Liver (tissue), 9 donors: Measurements from ENCODE around the gene RAET1E. TPM values are rescaled to one million over a fixed set of nuclear protein-coding genes. Genes with fewer than 3 reads are reported as not detected.

Source experiments
- DNase-seq: peaks from one replicate; pipeline ENCODE4 v3.0.0-alpha.2; 2017; ENCODE audit warnings: low spot score
- H3K27ac ChIP-seq, 2 donors: one replicate each; pipeline ENCODE4 v1.7.0; 2013; ENCODE audit warnings: inconsistent platforms in 2 of 2, low read length in 2 of 2, control low read depth in 1 of 2, low read depth in 1 of 2, mild to moderate bottlenecking in 1 of 2
- H3K27me3 ChIP-seq, 4 donors: one replicate each; pipeline versions ENCODE4 v1.6.1 to v1.7.0; 2013; ENCODE audit warnings: low read length in 3 of 4, inconsistent platforms in 1 of 4, mild to moderate bottlenecking in 1 of 4, moderate library complexity in 1 of 4; ENCODE audit not compliant: control insufficient read depth in 4 of 4, insufficient read depth in 4 of 4
- H3K36me3 ChIP-seq, 4 donors: one replicate each; pipeline versions ENCODE4 v1.6.1 to v1.7.0; 2013; ENCODE audit warnings: low read length in 3 of 4, mild to moderate bottlenecking in 3 of 4, low read depth in 1 of 4, moderate library complexity in 1 of 4; ENCODE audit not compliant: control insufficient read depth in 4 of 4, insufficient read depth in 3 of 4
- H3K4me1 ChIP-seq, 4 donors: one replicate each; pipeline versions ENCODE4 v1.6.1 to v1.7.0; 2013; ENCODE audit warnings: low read length in 3 of 4, mild to moderate bottlenecking in 3 of 4, moderate library complexity in 1 of 4; ENCODE audit not compliant: control insufficient read depth in 4 of 4, insufficient read depth in 4 of 4
- H3K4me3 ChIP-seq, 3 donors: one replicate each; pipeline versions ENCODE4 v1.6.1 to v1.7.0; 2013; ENCODE audit warnings: low read length in 3 of 3, control low read depth in 1 of 3, low read depth in 1 of 3, mild to moderate bottlenecking in 1 of 3
- H3K9ac ChIP-seq, 2 donors: one replicate each; pipeline ENCODE4 v1.7.0; 2013; ENCODE audit warnings: low read length in 2 of 2, mild to moderate bottlenecking in 2 of 2, moderate library complexity in 2 of 2, control low read depth in 1 of 2, low read depth in 1 of 2
- H3K9me3 ChIP-seq, 4 donors: one replicate each; pipeline versions ENCODE4 v1.6.1 to v1.7.0; 2013; ENCODE audit warnings: low read length in 3 of 4; ENCODE audit not compliant: control insufficient read depth in 4 of 4
- EGR1 ChIP-seq, 2 donors: IDR thresholded peaks; 2 replicates each; pipeline ENCODE4 v1.6.1; 2016 to 2018; ENCODE audit warnings: antibody characterized with exemption in 2 of 2, low read depth in 2 of 2
- FOXA1 ChIP-seq: IDR thresholded peaks from 2 replicates; pipeline ENCODE4 v1.6.1; 2016; ENCODE audit warnings: antibody characterized with exemption
- FOXA2 ChIP-seq: IDR thresholded peaks from 2 replicates; pipeline ENCODE4 v1.6.1; 2016; ENCODE audit warnings: antibody characterized with exemption
- GABPA ChIP-seq, 2 donors: IDR thresholded peaks in 1 of 2; conservative IDR thresholded peaks in 1 of 2; 2 replicates each; pipeline ENCODE4 v1.6.1; 2016; ENCODE audit warnings: antibody characterized with exemption in 2 of 2, mild to moderate bottlenecking in 1 of 2, moderate library complexity in 1 of 2
- HNF4A ChIP-seq, 2 donors: conservative IDR thresholded peaks; 2 replicates each; pipeline ENCODE4 v1.6.1; 2016; ENCODE audit warnings: antibody characterized with exemption in 2 of 2, mild to moderate bottlenecking in 2 of 2
- HNF4G ChIP-seq: IDR thresholded peaks from 2 replicates; pipeline ENCODE4 v1.6.1; 2016; ENCODE audit warnings: antibody characterized with exemption
- NR2F2 ChIP-seq: IDR thresholded peaks from 2 replicates; pipeline ENCODE4 v1.6.1; 2016; ENCODE audit warnings: antibody characterized with exemption
- RAD21 ChIP-seq, 2 donors: IDR thresholded peaks; 2 replicates each; pipeline ENCODE4 v1.6.1; 2016; ENCODE audit warnings: antibody characterized with exemption in 2 of 2, mild to moderate bottlenecking in 2 of 2
- RXRA ChIP-seq, 2 donors: IDR thresholded peaks; 2 replicates each; pipeline ENCODE4 v1.6.1; 2017 to 2018; ENCODE audit warnings: antibody characterized with exemption in 2 of 2, mild to moderate bottlenecking in 1 of 2
- SP1 ChIP-seq: IDR thresholded peaks from 2 replicates; pipeline ENCODE4 v1.6.1; 2018; ENCODE audit warnings: antibody characterized with exemption, mild to moderate bottlenecking
- TAF1 ChIP-seq: conservative IDR thresholded peaks from 2 replicates; pipeline ENCODE4 v1.6.1; 2016; ENCODE audit warnings: antibody characterized with exemption, mild to moderate bottlenecking
- YY1 ChIP-seq: IDR thresholded peaks from 2 replicates; pipeline ENCODE4 v1.6.1; 2016; ENCODE audit warnings: antibody characterized with exemption, mild to moderate bottlenecking
- ZBTB33 ChIP-seq: IDR thresholded peaks from 2 replicates; pipeline ENCODE4 v1.6.1; 2016; ENCODE audit warnings: antibody characterized with exemption
- WGBS: extraction: QIAGEN DNeasy Blood & Tissue Kit; methylation state at CpG from one replicate; pipeline ENCODE4 v1.1.7; 2013; 5-methylcytosine and 5-hydroxymethylcytosine counted together
- polyA plus RNA-seq, 2 donors: library from polyadenylated mRNA; stranded (reverse) in 1 of 2; unstranded in 1 of 2; fragments of 200-250 nt in 1 of 2; fragments of >200 nt in 1 of 2; fragmentation: Nextera tagmentation in 1 of 2; extraction: Ambion mirVana in 1 of 2; gene quantifications; one replicate each; pipeline versions ENCODE4 v1.2.1 to v1.2.3, GENCODE V29; 2013 to 2015
- total RNA-seq, 2 donors: library from RNA; depleted of rRNA; stranded (reverse); fragments of >200 nt; gene quantifications; one replicate each; pipeline ENCODE4 v1.2.3, GENCODE V29; 2014
- TF ChIP-seq, protein P1 (sequence below): fragments of 150-350 bp; IDR thresholded peaks from 2 replicates; pipeline ENCODE4 v1.5.1; 2017; ENCODE audit warnings: improper control_type of control experiment, low read depth, low read length; ENCODE audit not compliant: missing input control
- TF ChIP-seq, protein P2 (sequence below): IDR thresholded peaks from 2 replicates; pipeline ENCODE4 v1.6.1; 2016; ENCODE audit warnings: antibody characterized with exemption
- TF ChIP-seq, protein P3 (sequence below): IDR thresholded peaks from 2 replicates; pipeline ENCODE4 v1.6.1; 2016; ENCODE audit warnings: antibody characterized with exemption, mild to moderate bottlenecking
- donor health status: healthy.
- donor health status: healthy.
- donor health status: healthy.
- donor health status: healthy.
- donor health status: healthy.

RAET1E gene
- total and polyA plus RNA-seq, 4 donors = not detected

- Histone ChIP-seq H3K4me3 (no peak overlapping the region), H3K27me3 (no peaks in the 10 kb centered on the region), H3K36me3 (no peaks in the 10 kb centered on the region), H3K9ac (no peak overlapping the region), H3K4me1 (no peaks in the 10 kb centered on the region), H3K9me3 (no peaks in the 10 kb centered on the region), H3K27ac (no peak overlapping the region)
- DNase-seq = no peak
- no peak for TF ChIP-seq NR2F2
- TF ChIP-seq, protein P1, sequence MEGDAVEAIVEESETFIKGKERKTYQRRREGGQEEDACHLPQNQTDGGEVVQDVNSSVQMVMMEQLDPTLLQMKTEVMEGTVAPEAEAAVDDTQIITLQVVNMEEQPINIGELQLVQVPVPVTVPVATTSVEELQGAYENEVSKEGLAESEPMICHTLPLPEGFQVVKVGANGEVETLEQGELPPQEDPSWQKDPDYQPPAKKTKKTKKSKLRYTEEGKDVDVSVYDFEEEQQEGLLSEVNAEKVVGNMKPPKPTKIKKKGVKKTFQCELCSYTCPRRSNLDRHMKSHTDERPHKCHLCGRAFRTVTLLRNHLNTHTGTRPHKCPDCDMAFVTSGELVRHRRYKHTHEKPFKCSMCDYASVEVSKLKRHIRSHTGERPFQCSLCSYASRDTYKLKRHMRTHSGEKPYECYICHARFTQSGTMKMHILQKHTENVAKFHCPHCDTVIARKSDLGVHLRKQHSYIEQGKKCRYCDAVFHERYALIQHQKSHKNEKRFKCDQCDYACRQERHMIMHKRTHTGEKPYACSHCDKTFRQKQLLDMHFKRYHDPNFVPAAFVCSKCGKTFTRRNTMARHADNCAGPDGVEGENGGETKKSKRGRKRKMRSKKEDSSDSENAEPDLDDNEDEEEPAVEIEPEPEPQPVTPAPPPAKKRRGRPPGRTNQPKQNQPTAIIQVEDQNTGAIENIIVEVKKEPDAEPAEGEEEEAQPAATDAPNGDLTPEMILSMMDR = no peak
- TF ChIP-seq EGR1 (IDR thresholded peaks at IDR 0.05; ENCODE audit: low read depth in 2 of 2) = no peak
- no peak for TF ChIP-seq HNF4G
- no peak for TF ChIP-seq FOXA1
- TF ChIP-seq GABPA (IDR thresholded peaks at IDR 0.05 in 1 of 2, conservative IDR thresholded peaks at IDR 0.05 in 1 of 2) = no peak
- TF ChIP-seq TAF1 = no peak
- TF ChIP-seq, protein P2, sequence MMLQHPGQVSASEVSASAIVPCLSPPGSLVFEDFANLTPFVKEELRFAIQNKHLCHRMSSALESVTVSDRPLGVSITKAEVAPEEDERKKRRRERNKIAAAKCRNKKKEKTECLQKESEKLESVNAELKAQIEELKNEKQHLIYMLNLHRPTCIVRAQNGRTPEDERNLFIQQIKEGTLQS = no peak
- TF ChIP-seq RXRA (IDR thresholded peaks at IDR 0.05) = no peak
- TF ChIP-seq SP1 = no peak
- TF ChIP-seq, protein P3, sequence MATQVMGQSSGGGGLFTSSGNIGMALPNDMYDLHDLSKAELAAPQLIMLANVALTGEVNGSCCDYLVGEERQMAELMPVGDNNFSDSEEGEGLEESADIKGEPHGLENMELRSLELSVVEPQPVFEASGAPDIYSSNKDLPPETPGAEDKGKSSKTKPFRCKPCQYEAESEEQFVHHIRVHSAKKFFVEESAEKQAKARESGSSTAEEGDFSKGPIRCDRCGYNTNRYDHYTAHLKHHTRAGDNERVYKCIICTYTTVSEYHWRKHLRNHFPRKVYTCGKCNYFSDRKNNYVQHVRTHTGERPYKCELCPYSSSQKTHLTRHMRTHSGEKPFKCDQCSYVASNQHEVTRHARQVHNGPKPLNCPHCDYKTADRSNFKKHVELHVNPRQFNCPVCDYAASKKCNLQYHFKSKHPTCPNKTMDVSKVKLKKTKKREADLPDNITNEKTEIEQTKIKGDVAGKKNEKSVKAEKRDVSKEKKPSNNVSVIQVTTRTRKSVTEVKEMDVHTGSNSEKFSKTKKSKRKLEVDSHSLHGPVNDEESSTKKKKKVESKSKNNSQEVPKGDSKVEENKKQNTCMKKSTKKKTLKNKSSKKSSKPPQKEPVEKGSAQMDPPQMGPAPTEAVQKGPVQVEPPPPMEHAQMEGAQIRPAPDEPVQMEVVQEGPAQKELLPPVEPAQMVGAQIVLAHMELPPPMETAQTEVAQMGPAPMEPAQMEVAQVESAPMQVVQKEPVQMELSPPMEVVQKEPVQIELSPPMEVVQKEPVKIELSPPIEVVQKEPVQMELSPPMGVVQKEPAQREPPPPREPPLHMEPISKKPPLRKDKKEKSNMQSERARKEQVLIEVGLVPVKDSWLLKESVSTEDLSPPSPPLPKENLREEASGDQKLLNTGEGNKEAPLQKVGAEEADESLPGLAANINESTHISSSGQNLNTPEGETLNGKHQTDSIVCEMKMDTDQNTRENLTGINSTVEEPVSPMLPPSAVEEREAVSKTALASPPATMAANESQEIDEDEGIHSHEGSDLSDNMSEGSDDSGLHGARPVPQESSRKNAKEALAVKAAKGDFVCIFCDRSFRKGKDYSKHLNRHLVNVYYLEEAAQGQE = no peak
- no peak for TF ChIP-seq YY1
- TF ChIP-seq HNF4A (conservative IDR thresholded peaks at IDR 0.05) = no peak
- no peak for TF ChIP-seq FOXA2
- TF ChIP-seq ZBTB33 = no peak
- TF ChIP-seq RAD21 (IDR thresholded peaks at IDR 0.05) = no peak
- WGBS = 75% methylated on average over 11 of the region's 11 CpGs
Measured at GRCh38 chr6:149884215-149884614, 13.7 kb downstream of the RAET1E start.

DNA sequence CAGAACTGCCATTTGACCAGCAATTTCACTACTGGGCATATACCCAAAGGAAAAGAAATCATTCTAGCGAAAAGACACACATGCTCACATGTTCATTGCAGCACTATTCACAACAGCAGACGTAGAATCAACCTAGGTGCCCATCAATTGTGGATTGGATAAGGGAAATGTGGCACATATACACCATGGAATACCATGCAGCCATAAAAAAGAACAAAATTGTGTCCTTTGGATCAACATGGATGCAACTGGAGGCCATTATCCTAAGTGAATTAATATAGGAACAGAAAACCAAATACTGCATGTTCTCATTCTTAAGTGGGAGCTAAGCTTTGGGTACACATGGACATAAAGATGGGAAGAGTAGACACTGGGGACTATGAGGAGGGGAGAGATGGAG, 16.1 kb downstream of the RAET1E start:
- Histone ChIP-seq H3K9me3 (no peaks in the 10 kb centered on the region), H3K4me1 (no peaks in the 10 kb centered on the region), H3K27me3 (no peaks in the 10 kb centered on the region), H3K4me3 (no peak overlapping the region), H3K9ac (no peak overlapping the region), H3K27ac (no peak overlapping the region), H3K36me3 (no peaks in the 10 kb centered on the region)
- TF ChIP-seq EGR1 (IDR thresholded peaks at IDR 0.05; ENCODE audit: low read depth in 2 of 2) (no peak), RXRA (IDR thresholded peaks at IDR 0.05) (no peak), FOXA1 (no peak), ZBTB33 (no peak), FOXA2 (no peak)
- TF ChIP-seq, protein P3 = no peak
- no peak for DNase-seq
- WGBS = 93% methylated on average over 2 of the region's 2 CpGs
